ENCODE results near the gene IRX1. TPM values are rescaled to one million over a fixed set of nuclear protein-coding genes. Genes with fewer than 3 reads are reported as not detected.
A peak's percentile ranks its signal among the peaks of the same experiment; 100 is the strongest.

The IRX1 gene
- total RNA-seq, 1 experiment from 2014 or later, result 4.1 TPM

- Histone ChIP-seq H2BK5ac (ENCODE audit: insufficient read length, low read length) (no peak overlapping the region), H2BK12ac (ENCODE audit: insufficient read length, low read depth, low read length) (no peak overlapping the region), H3K4me1 (ENCODE audit: insufficient read depth, low read length) (no peaks in the 10 kb centered on the region), H2AFZ (ENCODE audit: low read length) (no peak overlapping the region), H3K23ac (ENCODE audit: insufficient read length, low read depth, low read length) (no peak overlapping the region), H4K20me1 (ENCODE audit: control insufficient read depth, insufficient read depth, insufficient read length) (no peaks in the 10 kb centered on the region), H3K56ac (ENCODE audit: insufficient read length, low read depth, low read length) (no peak overlapping the region), H4K8ac (replicated peaks; ENCODE audit: insufficient read length, low read depth, low read length) (no peak overlapping the region), H3K18ac (ENCODE audit: insufficient read length, low read depth, low read length) (no peak overlapping the region), H3T11ph (ENCODE audit: low read length) (no peak overlapping the region), H3K79me1 (ENCODE audit: insufficient read depth, low read depth, low read length, poor library complexity, severe bottlenecking) (no peaks in the 10 kb centered on the region), H3K9me3 (ENCODE audit: control insufficient read depth, low read depth, low read length) (no peaks in the 10 kb centered on the region), H3K27ac (ENCODE audit: insufficient read length, low read depth, low read length) (no peak overlapping the region), H2AK5ac (ENCODE audit: insufficient read length, low read length) (no peak overlapping the region), H4K91ac (ENCODE audit: insufficient read length, low read depth, low read length) (no peak overlapping the region), H3K23me2 (ENCODE audit: insufficient read length, low read depth, low read length, poor library complexity, severe bottlenecking) (no peaks in the 10 kb centered on the region), H3K79me2 (ENCODE audit: insufficient read depth, low read length) (no peaks in the 10 kb centered on the region), H2BK15ac (ENCODE audit: low read depth, low read length) (no peak overlapping the region), H2BK120ac (ENCODE audit: low read depth, low read length, poor library complexity, severe bottlenecking) (no peak overlapping the region), H3K4me2 (ENCODE audit: insufficient read depth, insufficient read length, low read length) (no peak overlapping the region), H4K5ac (ENCODE audit: insufficient read length, low read depth, low read length) (no peak overlapping the region), H3K4ac (ENCODE audit: low read depth, low read length) (no peak overlapping the region), H3K14ac (ENCODE audit: insufficient read depth, low read length) (no peak overlapping the region), H3K9ac (ENCODE audit: extremely low read depth, insufficient read length, low read length) (no peak overlapping the region), H3K27me3 (ENCODE audit: insufficient read depth, low read length) (no peaks in the 10 kb centered on the region), H2BK20ac (ENCODE audit: low read depth, low read length, poor library complexity, severe bottlenecking) (peak overlapping the region; percentile 49)
- peaks cover 1% of the 10 kb centered on the region; the same call in 1 of the 2 replicates for H3K27me3 Mint-ChIP-seq (ENCODE audit: low read depth)
- no peak for DNase-seq
- H3K9me3 Mint-ChIP-seq, result peaks cover 20 to 21% of the 10 kb centered on the region in 2 experiments
- TF ChIP-seq CTCF (conservative IDR thresholded peaks at IDR 0.05), result no peak
- H3K4me1 Mint-ChIP-seq, result peaks cover 17 to 22% of the 10 kb centered on the region in 2 experiments
- H3K4me3 Mint-ChIP-seq, result no peak overlapping the region
- peak overlapping the region in 1 of 3 experiments; percentile 48; a peak in 3 of 7 replicates for H3K27ac Mint-ChIP-seq
- no CpG with 5 or more reads among the region's 9 CpGs for WGBS (ENCODE audit: extremely low coverage, insufficient read length, low lambda C conversion rate)
- peaks cover 8 to 20% (median 13%) of the 10 kb centered on the region in 3 experiments for H3K36me3 Mint-ChIP-seq (ENCODE audit: insufficient read depth in 1 of 3, low read depth in 3 of 3)
Measured at GRCh38 chr5:3564827-3565518, 30.7 kb upstream of the IRX1 start.

All from H9 (cell line).